HepG2 (cell line): ENCODE results near the gene GTF3A. TPM values are rescaled to one million over a fixed set of nuclear protein-coding genes. Genes with fewer than 3 reads are reported as not detected.

Experiments used
- BORCS8-MEF2B ChIP-seq: sonication (generic); formaldehyde crosslinking; IDR thresholded peaks from 2 replicates; pipeline ENCODE4 v1.8.0; 2022; ENCODE audit warnings: mild to moderate bottlenecking, missing genetic modification reagents
- FOXK1 ChIP-seq: sonication (generic); formaldehyde crosslinking; IDR thresholded peaks from 2 replicates; pipeline ENCODE4 v1.4.0; 2020; ENCODE audit warnings: low read depth, missing genetic modification reagents, borderline replicate concordance
- HHEX ChIP-seq: IDR thresholded peaks from 2 replicates; pipeline ENCODE4 v1.6.1; 2016; ENCODE audit warnings: control low read depth
- HIVEP1 ChIP-seq: sonication (generic); formaldehyde crosslinking; IDR thresholded peaks from 2 replicates; pipeline ENCODE4 v1.4.0; 2020; ENCODE audit warnings: mild to moderate bottlenecking, missing genetic modification reagents
- HNF4A ChIP-seq: sonication (generic); formaldehyde crosslinking; IDR thresholded peaks from 2 replicates; pipeline ENCODE4 v1.4.0; 2020; ENCODE audit warnings: missing genetic modification reagents
- KDM4B ChIP-seq: sonication (generic); formaldehyde crosslinking; IDR thresholded peaks from 2 replicates; pipeline ENCODE4 v1.4.0; 2020; ENCODE audit warnings: missing genetic modification reagents
- LCORL ChIP-seq, 2 experiments: fragments of 450-650 bp in 1 of 2; sonication (generic) in 1 of 2; formaldehyde crosslinking in 1 of 2; IDR thresholded peaks; 2 replicates each; pipeline versions ENCODE4 v1.5.0 to v1.6.1; 2017 to 2020; ENCODE audit warnings: antibody characterized with exemption in 1 of 2, missing genetic modification reagents in 1 of 2
- NFYB ChIP-seq: sonication (generic); formaldehyde crosslinking; IDR thresholded peaks from 2 replicates; pipeline ENCODE4 v1.4.0; 2020; ENCODE audit warnings: missing genetic modification reagents
- NKX3-1 ChIP-seq: sonication (generic); formaldehyde crosslinking; IDR thresholded peaks from 2 replicates; pipeline ENCODE4 v1.5.0; 2020; ENCODE audit warnings: missing genetic modification reagents
- POLR2A ChIP-seq, 2 experiments: IDR thresholded peaks; 2 replicates each; pipeline ENCODE4 v1.6.1; 2011; ENCODE audit warnings: low read depth in 2 of 2, low read length in 2 of 2, mild to moderate bottlenecking in 1 of 2, moderate library complexity in 1 of 2; ENCODE audit not compliant: insufficient read depth in 1 of 2
- PRMT3 ChIP-seq: sonication (generic); formaldehyde crosslinking; IDR thresholded peaks from 2 replicates; pipeline ENCODE4 v1.8.1; 2022; ENCODE audit warnings: low read depth, mild to moderate bottlenecking, moderate library complexity, missing genetic modification reagents, borderline replicate concordance
- RNF2 ChIP-seq: fragments of 450-650 bp; conservative IDR thresholded peaks from 2 replicates; pipeline ENCODE4 v1.6.1; 2016; ENCODE audit warnings: low read depth
- RXRA ChIP-seq: sonication (generic); formaldehyde crosslinking; IDR thresholded peaks from 2 replicates; pipeline ENCODE4 v1.5.1; 2020; ENCODE audit warnings: missing genetic modification reagents
- SOX6 ChIP-seq, 2 experiments: fragments of 450-650 bp in 1 of 2; sonication (generic) in 1 of 2; formaldehyde crosslinking in 1 of 2; IDR thresholded peaks; 2 replicates each; pipeline versions ENCODE4 v1.4.0 to v1.6.1; 2017 to 2020; ENCODE audit warnings: antibody characterized with exemption in 1 of 2, mild to moderate bottlenecking in 1 of 2, missing genetic modification reagents in 1 of 2
- ZFP36 ChIP-seq: fragments of 150-350 bp; IDR thresholded peaks from 2 replicates; pipeline ENCODE4 v1.6.1; 2018; ENCODE audit warnings: borderline replicate concordance, low read length, low read depth; ENCODE audit not compliant: partially characterized antibody
- polyA plus RNA-seq, 8 experiments: library from polyadenylated mRNA; depleted of rRNA in 3 of 8; stranded (reverse) in 7 of 8; unstranded in 1 of 8; fragments of >200 nt; fragmentation: Illumina TruSeq in 4 of 8; extraction: Trizol in 4 of 8; gene quantifications; 2 replicates each; pipeline versions ENCODE4 v1.2.1 to v1.2.3, GENCODE V29; 2011 to 2016; ENCODE audit warnings: low read depth in 4 of 8, missing spikeins in 1 of 8, mixed read lengths in 1 of 8; ENCODE audit not compliant: insufficient read depth in 1 of 8
- total RNA-seq, 5 experiments: library from RNA; depleted of rRNA; stranded (reverse); fragments of >200 nt; fragmentation: Illumina TruSeq; extraction: Trizol; gene quantifications; 2 replicates each; pipeline ENCODE4 v1.2.3, GENCODE V29; 2016; ENCODE audit warnings: low read depth in 1 of 5
- TF ChIP-seq, protein P1 (sequence below): sonication (generic); formaldehyde crosslinking; IDR thresholded peaks from 2 replicates; pipeline ENCODE4 v1.5.1; 2020; ENCODE audit warnings: mild to moderate bottlenecking, missing genetic modification reagents, moderate library complexity
- TF ChIP-seq, protein P2 (sequence below): sonication (generic); formaldehyde crosslinking; IDR thresholded peaks from 2 replicates; pipeline ENCODE4 v1.5.0; 2020; ENCODE audit warnings: missing genetic modification reagents, mild to moderate bottlenecking, borderline replicate concordance
- TF ChIP-seq, protein P3 (sequence below): sonication (generic); formaldehyde crosslinking; IDR thresholded peaks from 2 replicates; pipeline ENCODE4 v1.4.0; 2020; ENCODE audit warnings: missing genetic modification reagents

GTF3A gene
- total and polyA plus RNA-seq, 2 of the 13 experiments (the other 11 are each of a cell fraction or from before 2014, with no cell fraction given) = 42.1 to 176 TPM

DNA sequence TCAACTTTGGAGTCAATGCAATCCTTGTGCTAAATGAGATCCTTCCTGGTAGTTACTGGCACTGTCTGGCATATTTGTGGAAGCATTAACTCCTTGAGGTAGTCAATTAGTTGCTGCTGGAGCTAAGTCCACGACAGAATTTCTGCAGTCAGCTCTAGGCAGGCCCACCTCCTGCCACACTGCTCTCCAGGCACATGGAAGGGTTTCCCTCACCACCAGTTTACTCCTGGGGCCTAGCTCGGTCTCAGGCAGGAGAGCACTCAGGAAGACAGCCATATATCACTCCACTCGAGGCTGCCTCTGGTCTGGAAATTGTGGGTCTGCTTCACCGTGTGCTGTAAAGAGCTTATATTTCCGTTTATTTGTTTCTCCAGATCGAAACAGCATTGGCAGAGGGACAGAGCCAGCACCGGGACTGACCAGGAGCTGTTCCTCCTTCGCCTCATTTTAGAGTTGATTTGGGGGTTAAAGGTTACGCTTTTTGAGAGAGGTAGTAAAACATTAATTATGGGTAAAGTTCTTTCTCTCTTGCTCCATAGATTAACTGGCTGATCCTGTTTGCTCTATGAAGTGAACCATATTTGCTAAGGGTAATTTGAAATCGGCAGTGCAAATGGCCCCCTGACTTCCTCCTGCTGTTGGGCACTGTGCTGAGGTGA is 20.6 kb upstream of the GTF3A start (continued):
- 0 out of 2 replicates have a peak, but pooled peaks have one; percentile 32 for TF ChIP-seq NKX3-1 (CRISPR knock-in tag)
- TF ChIP-seq PRMT3 = peak; percentile 57; the same call in 1 of the 2 replicates
- peak; percentile 80; the same call in 1 of the 2 replicates for TF ChIP-seq RNF2
- TF ChIP-seq, protein P1, sequence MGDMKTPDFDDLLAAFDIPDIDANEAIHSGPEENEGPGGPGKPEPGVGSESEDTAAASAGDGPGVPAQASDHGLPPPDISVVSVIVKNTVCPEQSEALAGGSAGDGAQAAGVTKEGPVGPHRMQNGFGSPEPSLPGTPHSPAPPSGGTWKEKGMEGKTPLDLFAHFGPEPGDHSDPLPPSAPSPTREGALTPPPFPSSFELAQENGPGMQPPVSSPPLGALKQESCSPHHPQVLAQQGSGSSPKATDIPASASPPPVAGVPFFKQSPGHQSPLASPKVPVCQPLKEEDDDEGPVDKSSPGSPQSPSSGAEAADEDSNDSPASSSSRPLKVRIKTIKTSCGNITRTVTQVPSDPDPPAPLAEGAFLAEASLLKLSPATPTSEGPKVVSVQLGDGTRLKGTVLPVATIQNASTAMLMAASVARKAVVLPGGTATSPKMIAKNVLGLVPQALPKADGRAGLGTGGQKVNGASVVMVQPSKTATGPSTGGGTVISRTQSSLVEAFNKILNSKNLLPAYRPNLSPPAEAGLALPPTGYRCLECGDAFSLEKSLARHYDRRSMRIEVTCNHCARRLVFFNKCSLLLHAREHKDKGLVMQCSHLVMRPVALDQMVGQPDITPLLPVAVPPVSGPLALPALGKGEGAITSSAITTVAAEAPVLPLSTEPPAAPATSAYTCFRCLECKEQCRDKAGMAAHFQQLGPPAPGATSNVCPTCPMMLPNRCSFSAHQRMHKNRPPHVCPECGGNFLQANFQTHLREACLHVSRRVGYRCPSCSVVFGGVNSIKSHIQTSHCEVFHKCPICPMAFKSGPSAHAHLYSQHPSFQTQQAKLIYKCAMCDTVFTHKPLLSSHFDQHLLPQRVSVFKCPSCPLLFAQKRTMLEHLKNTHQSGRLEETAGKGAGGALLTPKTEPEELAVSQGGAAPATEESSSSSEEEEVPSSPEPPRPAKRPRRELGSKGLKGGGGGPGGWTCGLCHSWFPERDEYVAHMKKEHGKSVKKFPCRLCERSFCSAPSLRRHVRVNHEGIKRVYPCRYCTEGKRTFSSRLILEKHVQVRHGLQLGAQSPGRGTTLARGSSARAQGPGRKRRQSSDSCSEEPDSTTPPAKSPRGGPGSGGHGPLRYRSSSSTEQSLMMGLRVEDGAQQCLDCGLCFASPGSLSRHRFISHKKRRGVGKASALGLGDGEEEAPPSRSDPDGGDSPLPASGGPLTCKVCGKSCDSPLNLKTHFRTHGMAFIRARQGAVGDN (CRISPR knock-in tag) = peak; percentile 89
- no peak for TF ChIP-seq FOXK1 (CRISPR knock-in tag)
- TF ChIP-seq, protein P2, sequence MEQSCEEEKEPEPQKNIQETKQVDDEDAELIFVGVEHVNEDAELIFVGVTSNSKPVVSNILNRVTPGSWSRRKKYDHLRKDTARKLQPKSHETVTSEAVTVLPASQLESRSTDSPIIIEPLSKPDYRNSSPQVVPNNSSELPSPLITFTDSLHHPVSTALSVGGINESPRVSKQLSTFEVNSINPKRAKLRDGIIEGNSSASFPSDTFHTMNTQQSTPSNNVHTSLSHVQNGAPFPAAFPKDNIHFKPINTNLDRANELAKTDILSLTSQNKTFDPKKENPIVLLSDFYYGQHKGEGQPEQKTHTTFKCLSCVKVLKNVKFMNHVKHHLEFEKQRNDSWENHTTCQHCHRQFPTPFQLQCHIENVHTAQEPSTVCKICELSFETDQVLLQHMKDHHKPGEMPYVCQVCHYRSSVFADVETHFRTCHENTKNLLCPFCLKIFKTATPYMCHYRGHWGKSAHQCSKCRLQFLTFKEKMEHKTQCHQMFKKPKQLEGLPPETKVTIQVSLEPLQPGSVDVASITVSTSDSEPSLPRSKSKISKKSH (CRISPR knock-in tag) = 0 out of 2 replicates have a peak, but pooled peaks have one; percentile 41
- TF ChIP-seq NFYB (CRISPR knock-in tag) = no peak
- no peak for TF ChIP-seq LCORL (IDR thresholded peaks at IDR 0.05)
- peak; percentile 72 for TF ChIP-seq LCORL (CRISPR knock-in tag; IDR thresholded peaks at IDR 0.05)
- no peak for TF ChIP-seq HHEX (CRISPR knock-in tag)
- peak; percentile 42 for TF ChIP-seq HNF4A (CRISPR knock-in tag)
- no peak for TF ChIP-seq SOX6 (IDR thresholded peaks at IDR 0.05)
- TF ChIP-seq SOX6 (CRISPR knock-in tag; IDR thresholded peaks at IDR 0.05) = peak; percentile 36; the same call in 1 of the 2 replicates
- TF ChIP-seq, protein P3, sequence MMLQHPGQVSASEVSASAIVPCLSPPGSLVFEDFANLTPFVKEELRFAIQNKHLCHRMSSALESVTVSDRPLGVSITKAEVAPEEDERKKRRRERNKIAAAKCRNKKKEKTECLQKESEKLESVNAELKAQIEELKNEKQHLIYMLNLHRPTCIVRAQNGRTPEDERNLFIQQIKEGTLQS (CRISPR knock-in tag) = no peak
- TF ChIP-seq RXRA (CRISPR knock-in tag) = 0 out of 2 replicates have a peak, but pooled peaks have one; percentile 40
- TF ChIP-seq KDM4B = no peak; the same call in 1 of the 2 replicates
- 0 out of 2 replicates have a peak, but pooled peaks have one; percentile 48 for TF ChIP-seq HIVEP1 (CRISPR knock-in tag)
- no peak for TF ChIP-seq ZFP36
- 0 out of 2 replicates have a peak, but pooled peaks have one; percentile 35 for TF ChIP-seq BORCS8-MEF2B (CRISPR knock-in tag)
- peak; percentile 64 to 67 for TF ChIP-seq POLR2A (IDR thresholded peaks at IDR 0.05; ENCODE audit: insufficient read depth in 1 of 2, low read depth in 2 of 2, low read length in 2 of 2)
- TF ChIP-seq, all 625 proteins: peak for 128
